NT2/D1 (cell line): Measurements from ENCODE around the gene GFER.

Experiments used
- SUZ12 ChIP-seq: IDR thresholded peaks from 2 replicates; pipeline ENCODE4 v1.6.1; 2011; ENCODE audit not compliant: insufficient read length, insufficient read depth; ENCODE audit errors: extremely low read depth
- YY1 ChIP-seq: IDR thresholded peaks from 2 replicates; pipeline ENCODE4 v1.6.1; 2011; ENCODE audit not compliant: insufficient read length, insufficient read depth
- ZNF274 ChIP-seq: IDR thresholded peaks from 2 replicates; pipeline ENCODE4 v1.6.1; 2011; ENCODE audit warnings: mild to moderate bottlenecking, low read depth, low read length

DNA sequence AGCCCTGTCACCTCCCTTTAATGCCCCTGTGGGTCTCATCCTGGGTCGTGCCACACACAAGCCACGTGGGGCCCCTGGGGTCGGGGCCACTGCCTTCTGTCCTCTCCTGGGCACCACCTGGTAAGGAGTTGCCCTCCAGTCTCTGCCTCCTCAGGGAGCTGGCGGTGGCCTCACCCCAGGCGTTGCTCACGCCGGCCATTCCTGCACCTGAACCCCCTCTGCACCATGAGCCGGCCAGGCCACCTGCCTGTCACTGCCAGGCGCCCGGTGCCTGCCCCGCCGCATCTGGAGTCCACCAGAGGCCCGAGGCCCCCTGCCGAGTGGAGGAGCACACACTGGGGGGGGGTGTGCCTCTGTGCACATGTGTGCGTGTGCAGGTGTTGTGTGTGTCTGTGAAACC is 53.1 kb downstream of the GFER start:
- TF ChIP-seq SUZ12 (no peak), YY1 (no peak), ZNF274 (no peak)
